Measurements from ENCODE around the gene FHL3. TPM values are rescaled to one million over a fixed set of nuclear protein-coding genes. Genes with fewer than 3 reads are reported as not detected.

Gene FHL3
- total RNA-seq, 1 donor from 2014 or later: 20.0 TPM

GRCh38 chr1:38025664-38026063 is 20.4 kb upstream of the FHL3 start:
- Mint-ChIP-seq H3K9me3 (ENCODE audit: unreplicated experiment) (peaks cover 1% of the 10 kb centered on the region), H3K36me3 (ENCODE audit: unreplicated experiment) (no peaks in the 10 kb centered on the region), H3K27me3 (ENCODE audit: unreplicated experiment) (peaks cover 10% of the 10 kb centered on the region), H3K4me1 (ENCODE audit: low read depth, unreplicated experiment) (peaks cover 22% of the 10 kb centered on the region), H3K27ac (ENCODE audit: unreplicated experiment) (no peak overlapping the region), H3K4me3 (ENCODE audit: unreplicated experiment) (no peak overlapping the region)
- TF ChIP-seq, protein P1, sequence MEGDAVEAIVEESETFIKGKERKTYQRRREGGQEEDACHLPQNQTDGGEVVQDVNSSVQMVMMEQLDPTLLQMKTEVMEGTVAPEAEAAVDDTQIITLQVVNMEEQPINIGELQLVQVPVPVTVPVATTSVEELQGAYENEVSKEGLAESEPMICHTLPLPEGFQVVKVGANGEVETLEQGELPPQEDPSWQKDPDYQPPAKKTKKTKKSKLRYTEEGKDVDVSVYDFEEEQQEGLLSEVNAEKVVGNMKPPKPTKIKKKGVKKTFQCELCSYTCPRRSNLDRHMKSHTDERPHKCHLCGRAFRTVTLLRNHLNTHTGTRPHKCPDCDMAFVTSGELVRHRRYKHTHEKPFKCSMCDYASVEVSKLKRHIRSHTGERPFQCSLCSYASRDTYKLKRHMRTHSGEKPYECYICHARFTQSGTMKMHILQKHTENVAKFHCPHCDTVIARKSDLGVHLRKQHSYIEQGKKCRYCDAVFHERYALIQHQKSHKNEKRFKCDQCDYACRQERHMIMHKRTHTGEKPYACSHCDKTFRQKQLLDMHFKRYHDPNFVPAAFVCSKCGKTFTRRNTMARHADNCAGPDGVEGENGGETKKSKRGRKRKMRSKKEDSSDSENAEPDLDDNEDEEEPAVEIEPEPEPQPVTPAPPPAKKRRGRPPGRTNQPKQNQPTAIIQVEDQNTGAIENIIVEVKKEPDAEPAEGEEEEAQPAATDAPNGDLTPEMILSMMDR (IDR thresholded peaks at IDR 0.05; ENCODE audit: partially characterized antibody, unreplicated experiment): no peak
- DNase-seq: no peak

GRCh38 chr1:38025233-38025632 is 19.9 kb upstream of the FHL3 start:
- no peak for DNase-seq
- Mint-ChIP-seq H3K4me3 (ENCODE audit: unreplicated experiment) (no peak overlapping the region), H3K27me3 (ENCODE audit: unreplicated experiment) (peaks cover 7% of the 10 kb centered on the region), H3K4me1 (ENCODE audit: low read depth, unreplicated experiment) (peaks cover 18% of the 10 kb centered on the region), H3K9me3 (ENCODE audit: unreplicated experiment) (peaks cover 3% of the 10 kb centered on the region), H3K36me3 (ENCODE audit: unreplicated experiment) (no peaks in the 10 kb centered on the region), H3K27ac (ENCODE audit: unreplicated experiment) (no peak overlapping the region)
- TF ChIP-seq, protein P1 (IDR thresholded peaks at IDR 0.05; ENCODE audit: partially characterized antibody, unreplicated experiment): no peak

DNA sequence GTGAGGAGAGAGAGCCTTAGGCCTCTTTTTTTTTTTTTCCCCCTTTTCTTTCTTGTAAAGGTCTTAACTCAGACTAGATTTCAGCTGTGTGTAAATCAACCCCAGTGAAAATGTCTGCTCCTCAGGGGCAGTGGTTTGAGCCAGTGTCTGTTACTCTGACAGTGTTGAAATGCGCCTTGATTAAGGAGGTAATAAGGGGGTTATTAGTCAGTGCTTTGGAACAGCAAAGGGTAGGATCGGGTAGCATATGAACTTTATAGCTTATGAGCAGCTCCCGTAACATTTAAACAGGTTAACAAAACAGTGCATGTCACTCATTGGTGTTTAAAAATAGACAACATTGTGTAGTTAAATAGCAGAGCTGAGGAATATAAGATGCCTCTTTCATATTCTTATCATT is 17.5 kb upstream of the FHL3 start:
- Mint-ChIP-seq H3K4me1 (ENCODE audit: low read depth, unreplicated experiment) (peaks cover 6% of the 10 kb centered on the region), H3K36me3 (ENCODE audit: unreplicated experiment) (no peaks in the 10 kb centered on the region), H3K4me3 (ENCODE audit: unreplicated experiment) (no peak overlapping the region), H3K27ac (ENCODE audit: unreplicated experiment) (no peak overlapping the region), H3K27me3 (ENCODE audit: unreplicated experiment) (no peaks in the 10 kb centered on the region), H3K9me3 (ENCODE audit: unreplicated experiment) (peaks cover 3% of the 10 kb centered on the region)
- TF ChIP-seq, protein P1 (IDR thresholded peaks at IDR 0.05; ENCODE audit: partially characterized antibody, unreplicated experiment): no peak
- DNase-seq: no peak

DNA sequence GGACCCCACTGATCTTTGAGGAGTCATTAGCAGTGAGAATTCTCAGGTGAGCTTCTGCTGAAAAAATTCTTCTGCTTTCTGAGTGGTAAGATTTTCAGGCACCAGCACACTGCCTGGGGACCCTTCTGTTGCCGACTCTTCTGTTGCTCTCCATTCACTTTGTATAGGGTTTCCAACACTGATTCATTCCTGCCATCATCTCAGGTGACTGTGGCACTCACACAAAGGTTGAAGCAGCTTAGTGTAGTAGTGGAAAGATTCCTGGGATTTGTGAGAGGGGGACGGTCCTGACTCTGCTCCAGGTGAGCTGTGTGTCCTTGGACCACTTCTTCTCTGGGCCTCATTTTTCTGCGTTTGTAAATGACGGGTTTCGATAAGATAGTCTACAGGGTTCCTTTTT is 16.7 kb upstream of the FHL3 start:
- TF ChIP-seq, protein P1 (IDR thresholded peaks at IDR 0.05; ENCODE audit: partially characterized antibody, unreplicated experiment): no peak
- H3K36me3 Mint-ChIP-seq (ENCODE audit: unreplicated experiment): no peaks in the 10 kb centered on the region
- H3K4me1 Mint-ChIP-seq (ENCODE audit: low read depth, unreplicated experiment): no peaks in the 10 kb centered on the region
- H3K4me3 Mint-ChIP-seq (ENCODE audit: unreplicated experiment): no peak overlapping the region
- no peak for DNase-seq
- H3K9me3 Mint-ChIP-seq (ENCODE audit: unreplicated experiment): peaks cover 3% of the 10 kb centered on the region
- no peaks in the 10 kb centered on the region for H3K27me3 Mint-ChIP-seq (ENCODE audit: unreplicated experiment)
- no peak overlapping the region for H3K27ac Mint-ChIP-seq (ENCODE audit: unreplicated experiment)

GRCh38 chr1:38020396-38020795 is 15.1 kb upstream of the FHL3 start:
- Mint-ChIP-seq H3K9me3 (ENCODE audit: unreplicated experiment) (peaks cover 3% of the 10 kb centered on the region), H3K27ac (ENCODE audit: unreplicated experiment) (no peak overlapping the region), H3K4me3 (ENCODE audit: unreplicated experiment) (no peak overlapping the region), H3K27me3 (ENCODE audit: unreplicated experiment) (no peaks in the 10 kb centered on the region), H3K4me1 (ENCODE audit: low read depth, unreplicated experiment) (no peaks in the 10 kb centered on the region), H3K36me3 (ENCODE audit: unreplicated experiment) (no peaks in the 10 kb centered on the region)
- no peak for DNase-seq
- TF ChIP-seq, protein P1 (IDR thresholded peaks at IDR 0.05; ENCODE audit: partially characterized antibody, unreplicated experiment): no peak
